Measurements from ENCODE around the gene CBFA2T3.

The CBFA2T3 gene

DNA sequence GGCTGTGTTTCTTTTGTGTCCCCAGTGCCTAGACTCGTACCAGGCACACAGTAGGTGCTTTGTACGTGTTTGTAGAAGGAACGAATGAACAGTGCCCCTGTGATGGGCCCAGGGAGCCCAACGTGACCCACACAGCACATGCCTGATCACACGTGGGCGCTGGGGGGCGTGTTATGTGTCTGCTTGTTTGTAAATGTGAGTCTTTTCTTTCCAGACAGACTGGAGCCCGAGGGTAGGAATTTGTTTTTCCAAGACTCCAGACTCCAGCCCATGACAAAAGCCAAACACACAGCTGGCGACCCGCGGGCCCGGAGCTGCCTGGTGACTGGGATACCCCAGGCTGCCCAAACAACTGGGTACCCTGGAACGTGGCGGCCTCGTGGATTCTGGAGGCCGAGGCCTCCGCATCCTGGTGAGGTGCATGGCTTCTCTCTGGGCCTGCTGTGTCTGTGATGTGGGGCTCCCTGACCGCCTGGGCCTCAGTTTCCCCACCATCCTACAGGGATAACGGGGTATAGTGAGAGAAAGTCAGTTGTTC, 14.9 kb upstream of the CBFA2T3 start:
- TF ChIP-seq EZH2 (IDR thresholded peaks at IDR 0.05; ENCODE audit: borderline replicate concordance, low read depth, low read length, severe bottlenecking), result no peak
- TF ChIP-seq, protein P1, sequence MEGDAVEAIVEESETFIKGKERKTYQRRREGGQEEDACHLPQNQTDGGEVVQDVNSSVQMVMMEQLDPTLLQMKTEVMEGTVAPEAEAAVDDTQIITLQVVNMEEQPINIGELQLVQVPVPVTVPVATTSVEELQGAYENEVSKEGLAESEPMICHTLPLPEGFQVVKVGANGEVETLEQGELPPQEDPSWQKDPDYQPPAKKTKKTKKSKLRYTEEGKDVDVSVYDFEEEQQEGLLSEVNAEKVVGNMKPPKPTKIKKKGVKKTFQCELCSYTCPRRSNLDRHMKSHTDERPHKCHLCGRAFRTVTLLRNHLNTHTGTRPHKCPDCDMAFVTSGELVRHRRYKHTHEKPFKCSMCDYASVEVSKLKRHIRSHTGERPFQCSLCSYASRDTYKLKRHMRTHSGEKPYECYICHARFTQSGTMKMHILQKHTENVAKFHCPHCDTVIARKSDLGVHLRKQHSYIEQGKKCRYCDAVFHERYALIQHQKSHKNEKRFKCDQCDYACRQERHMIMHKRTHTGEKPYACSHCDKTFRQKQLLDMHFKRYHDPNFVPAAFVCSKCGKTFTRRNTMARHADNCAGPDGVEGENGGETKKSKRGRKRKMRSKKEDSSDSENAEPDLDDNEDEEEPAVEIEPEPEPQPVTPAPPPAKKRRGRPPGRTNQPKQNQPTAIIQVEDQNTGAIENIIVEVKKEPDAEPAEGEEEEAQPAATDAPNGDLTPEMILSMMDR (IDR thresholded peaks at IDR 0.05; ENCODE audit: borderline replicate concordance, extremely low read depth, low read length, poor library complexity, severe bottlenecking), result no peak
- Histone ChIP-seq H3K4me2 (ENCODE audit: insufficient read depth, low read length) (no peak overlapping the region), H3K9me3 (ENCODE audit: insufficient read depth, low read length, severe bottlenecking) (peaks cover 2% of the 10 kb centered on the region), H3K79me2 (ENCODE audit: insufficient read depth, low read length) (no peaks in the 10 kb centered on the region), H3K4me1 (ENCODE audit: insufficient read depth, low read length) (peaks cover 19% of the 10 kb centered on the region), H3K27me3 (ENCODE audit: insufficient read depth, low read length, poor library complexity) (no peaks in the 10 kb centered on the region), H3K36me3 (ENCODE audit: insufficient read depth, low read length) (no peaks in the 10 kb centered on the region), H2AFZ (ENCODE audit: low read depth, low read length) (no peak overlapping the region), H4K20me1 (ENCODE audit: insufficient read depth, low read length) (no peaks in the 10 kb centered on the region), H3K9ac (ENCODE audit: low read depth, low read length) (no peak overlapping the region), H3K27ac (ENCODE audit: low read length) (no peak overlapping the region), H3K4me3 (ENCODE audit: low read depth in 1 of 2, low read length in 2 of 2) (no peak overlapping the region)
- DNase-seq, result no peak
- ATAC-seq (ENCODE audit: insufficient read depth, low read depth), result no peak

GRCh38 chr16:88989852-88990547, 13.0 kb upstream of the CBFA2T3 start:
- ATAC-seq (ENCODE audit: insufficient read depth, low read depth) (no peak), DNase-seq (no peak)
- Histone ChIP-seq H3K9ac (ENCODE audit: low read depth, low read length) (no peak overlapping the region), H3K36me3 (ENCODE audit: insufficient read depth, low read length) (no peaks in the 10 kb centered on the region), H3K4me2 (ENCODE audit: insufficient read depth, low read length) (no peak overlapping the region), H3K9me3 (ENCODE audit: insufficient read depth, low read length, severe bottlenecking) (no peaks in the 10 kb centered on the region), H3K27me3 (ENCODE audit: insufficient read depth, low read length, poor library complexity) (no peaks in the 10 kb centered on the region), H3K4me3 (ENCODE audit: low read depth in 1 of 2, low read length in 2 of 2) (no peak overlapping the region), H3K4me1 (ENCODE audit: insufficient read depth, low read length) (peaks cover 19% of the 10 kb centered on the region), H3K27ac (ENCODE audit: low read length) (no peak overlapping the region), H2AFZ (ENCODE audit: low read depth, low read length) (no peak overlapping the region), H4K20me1 (ENCODE audit: insufficient read depth, low read length) (no peaks in the 10 kb centered on the region), H3K79me2 (ENCODE audit: insufficient read depth, low read length) (no peaks in the 10 kb centered on the region)
- TF ChIP-seq EZH2 (IDR thresholded peaks at IDR 0.05; ENCODE audit: borderline replicate concordance, low read depth, low read length, severe bottlenecking), result no peak
- TF ChIP-seq, protein P1 (IDR thresholded peaks at IDR 0.05; ENCODE audit: borderline replicate concordance, extremely low read depth, low read length, poor library complexity, severe bottlenecking), result no peak

- ATAC-seq (ENCODE audit: insufficient read depth, low read depth) (no peak), DNase-seq (no peak)
- Histone ChIP-seq H3K4me2 (ENCODE audit: insufficient read depth, low read length) (no peak overlapping the region), H2AFZ (ENCODE audit: low read depth, low read length) (no peak overlapping the region), H3K9me3 (ENCODE audit: insufficient read depth, low read length, severe bottlenecking) (no peaks in the 10 kb centered on the region), H3K27ac (ENCODE audit: low read length) (no peak overlapping the region), H3K79me2 (ENCODE audit: insufficient read depth, low read length) (no peaks in the 10 kb centered on the region), H3K4me1 (ENCODE audit: insufficient read depth, low read length) (peaks cover 18% of the 10 kb centered on the region), H3K36me3 (ENCODE audit: insufficient read depth, low read length) (no peaks in the 10 kb centered on the region), H3K4me3 (ENCODE audit: low read depth in 1 of 2, low read length in 2 of 2) (no peak overlapping the region), H3K9ac (ENCODE audit: low read depth, low read length) (no peak overlapping the region), H3K27me3 (ENCODE audit: insufficient read depth, low read length, poor library complexity) (no peaks in the 10 kb centered on the region), H4K20me1 (ENCODE audit: insufficient read depth, low read length) (no peaks in the 10 kb centered on the region)
- no peak for TF ChIP-seq EZH2 (IDR thresholded peaks at IDR 0.05; ENCODE audit: borderline replicate concordance, low read depth, low read length, severe bottlenecking)
- TF ChIP-seq, protein P1 (IDR thresholded peaks at IDR 0.05; ENCODE audit: borderline replicate concordance, extremely low read depth, low read length, poor library complexity, severe bottlenecking), result no peak
Measured at GRCh38 chr16:88988980-88989811, 12.2 kb upstream of the CBFA2T3 start.

Data from DND-41 (cell line).